ENCODE results near the gene CLEC10A. TPM values are rescaled to one million over a fixed set of nuclear protein-coding genes. Genes with fewer than 3 reads are reported as not detected.

The CLEC10A gene
- total and polyA plus RNA-seq, 2 experiments from 2014 or later = not detected

- no peaks in the 10 kb centered on the region for H3K36me3 ChIP-seq (ENCODE audit: low read depth)
- H3F3A ChIP-seq (ENCODE audit: insufficient read depth) = peaks cover under 1% of the 10 kb centered on the region; the same call in 1 of the 2 replicates
- H3K27me3 ChIP-seq (replicated peaks; ENCODE audit: insufficient read depth) = no peaks in the 10 kb centered on the region
- no peaks in the 10 kb centered on the region for H4K20me1 ChIP-seq (ENCODE audit: insufficient read depth)
- no peak for DNase-seq
- 78 to 82% methylated on average over 13 of the region's 13 CpGs for WGBS, 2 experiments (ENCODE audit: low coverage in 1 of 2, low lambda C conversion rate in 2 of 2, missing lambda C conversion rate in 2 of 2)
- H3K4me1 ChIP-seq (ENCODE audit: insufficient read depth) = no peaks in the 10 kb centered on the region
- no peaks in the 10 kb centered on the region for H3K9me2 ChIP-seq (ENCODE audit: insufficient read depth)
- no peaks in the 10 kb centered on the region for H3K79me2 ChIP-seq (ENCODE audit: insufficient read depth)
- H3K9ac ChIP-seq = no peak overlapping the region
- H2AFZ ChIP-seq = no peak overlapping the region
- no peak overlapping the region for H3K4me2 ChIP-seq (ENCODE audit: unreplicated experiment)
- no peak for TF ChIP-seq EZH2phosphoT487 (IDR thresholded peaks at IDR 0.05; ENCODE audit: insufficient read depth, low read depth)
- no peak for TF ChIP-seq EZH2 (IDR thresholded peaks at IDR 0.05; ENCODE audit: insufficient read depth, poor library complexity, severe bottlenecking)
- in situ Hi-C loops (cut with MboI) = no loop called here
- H3K9me3 ChIP-seq (ENCODE audit: low read depth) = no peaks in the 10 kb centered on the region
- no peak overlapping the region for H3K27ac ChIP-seq
- no peak overlapping the region for H3K4me3 ChIP-seq
These were observed 52.7 kb downstream of the CLEC10A start for GRCh38 chr17:7027335-7027734.

GRCh38 chr17:7026471-7027115, 53.5 kb downstream of the CLEC10A start:
- WGBS, 2 experiments (ENCODE audit: low coverage in 1 of 2, low lambda C conversion rate in 2 of 2, missing lambda C conversion rate in 2 of 2) = 87 to 92% methylated on average over 29 of the region's 29 CpGs
- Histone ChIP-seq H3K9me3 (ENCODE audit: low read depth) (no peaks in the 10 kb centered on the region), H3K36me3 (ENCODE audit: low read depth) (no peaks in the 10 kb centered on the region), H3F3A (ENCODE audit: insufficient read depth) (no peaks in the 10 kb centered on the region; the same call in 1 of the 2 replicates), H4K20me1 (ENCODE audit: insufficient read depth) (no peaks in the 10 kb centered on the region), H3K27ac (no peak overlapping the region), H3K9me2 (ENCODE audit: insufficient read depth) (no peaks in the 10 kb centered on the region), H2AFZ (no peak overlapping the region), H3K4me1 (ENCODE audit: insufficient read depth) (0 out of 2 replicates have a peak, but pooled peaks cover 2% of the 10 kb centered on the region), H3K4me2 (ENCODE audit: unreplicated experiment) (no peak overlapping the region), H3K4me3 (no peak overlapping the region), H3K79me2 (ENCODE audit: insufficient read depth) (no peaks in the 10 kb centered on the region), H3K9ac (no peak overlapping the region), H3K27me3 (replicated peaks; ENCODE audit: insufficient read depth) (no peaks in the 10 kb centered on the region)
- DNase-seq = no peak
- TF ChIP-seq EZH2 (IDR thresholded peaks at IDR 0.05; ENCODE audit: insufficient read depth, poor library complexity, severe bottlenecking) (no peak), EZH2phosphoT487 (IDR thresholded peaks at IDR 0.05; ENCODE audit: insufficient read depth, low read depth) (no peak)
- in situ Hi-C loops (cut with MboI) = no loop called here

DNA sequence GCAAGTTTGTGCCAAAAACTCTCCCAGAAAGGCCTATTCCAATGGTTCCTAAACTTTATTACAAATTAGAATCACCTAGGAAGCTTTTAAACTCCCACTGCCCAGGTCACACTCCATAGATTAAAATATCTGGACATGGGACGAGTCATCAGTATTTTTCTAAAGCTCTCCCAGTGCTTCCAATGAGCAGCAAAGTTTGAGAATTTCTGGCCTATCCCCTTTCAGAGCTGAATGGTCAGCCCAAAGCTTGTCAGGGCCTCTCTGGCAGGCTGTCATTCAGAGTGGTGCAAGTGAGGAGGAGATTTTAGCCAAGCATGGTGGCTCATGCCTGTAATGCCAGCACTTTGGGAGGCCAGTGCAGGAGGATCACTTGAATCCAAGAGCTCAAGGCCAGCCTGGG, 54.8 kb downstream of the CLEC10A start:
- Histone ChIP-seq H3K27me3 (replicated peaks; ENCODE audit: insufficient read depth) (no peaks in the 10 kb centered on the region), H2AFZ (no peak overlapping the region), H3K27ac (no peak overlapping the region), H3K9me3 (ENCODE audit: low read depth) (no peaks in the 10 kb centered on the region), H3K36me3 (ENCODE audit: low read depth) (no peaks in the 10 kb centered on the region), H3K4me3 (no peak overlapping the region), H3K9ac (no peak overlapping the region), H3F3A (ENCODE audit: insufficient read depth) (no peaks in the 10 kb centered on the region; the same call in 1 of the 2 replicates), H3K4me2 (ENCODE audit: unreplicated experiment) (no peak overlapping the region), H3K4me1 (ENCODE audit: insufficient read depth) (peaks cover 4% of the 10 kb centered on the region; the same call in 1 of the 2 replicates), H3K9me2 (ENCODE audit: insufficient read depth) (no peaks in the 10 kb centered on the region), H3K79me2 (ENCODE audit: insufficient read depth) (no peaks in the 10 kb centered on the region), H4K20me1 (ENCODE audit: insufficient read depth) (no peaks in the 10 kb centered on the region)
- no peak for TF ChIP-seq EZH2 (IDR thresholded peaks at IDR 0.05; ENCODE audit: insufficient read depth, poor library complexity, severe bottlenecking)
- no peak for TF ChIP-seq EZH2phosphoT487 (IDR thresholded peaks at IDR 0.05; ENCODE audit: insufficient read depth, low read depth)
- in situ Hi-C loops (cut with MboI) = no loop called here
- 50 to 69% methylated on average over 1 of the region's 1 CpG for WGBS, 2 experiments (ENCODE audit: low coverage in 1 of 2, low lambda C conversion rate in 2 of 2, missing lambda C conversion rate in 2 of 2)
- no peak for DNase-seq

Small RNAs within 50 kb of the gene (small RNA-seq; reads per million reads assigned to genes)
- not detected for gene AC120057.1 (ENCODE audit: low read depth, low replicate concordance)

Other genes with a start within 250 kb of the CLEC10A start
- gene TEKT1, start 248.5 kb downstream of the CLEC10A start, total RNA-seq (2014; rRNA removed; shearing (Covaris generic)) = not detected in 2 replicates
- not detected in 2 replicates for gene TEKT1, start 248.5 kb downstream of the CLEC10A start, polyA plus RNA-seq (2016; fragmentation: Nextera tagmentation; extraction: Ambion mirVana)
- gene ALOX12, start 84.2 kb downstream of the CLEC10A start, total RNA-seq (2014; rRNA removed; shearing (Covaris generic)) = not detected in 2 replicates
- 0.24 and 0.31 TPM in 2 replicates for gene ALOX12, start 84.2 kb downstream of the CLEC10A start, polyA plus RNA-seq (2016; fragmentation: Nextera tagmentation; extraction: Ambion mirVana)
- gene RNASEK, start 67.6 kb downstream of the CLEC10A start, total RNA-seq (2014; rRNA removed; shearing (Covaris generic)) = 130 and 211 TPM in 2 replicates
- 623 and 652 TPM in 2 replicates for gene RNASEK, start 67.6 kb downstream of the CLEC10A start, polyA plus RNA-seq (2016; fragmentation: Nextera tagmentation; extraction: Ambion mirVana)
- not detected in 2 replicates for gene BCL6B, start 57.2 kb downstream of the CLEC10A start, total RNA-seq (2014; rRNA removed; shearing (Covaris generic))
- gene BCL6B, start 57.2 kb downstream of the CLEC10A start, polyA plus RNA-seq (2016; fragmentation: Nextera tagmentation; extraction: Ambion mirVana) = not detected in 2 replicates
- gene SLC16A13, start 44.2 kb downstream of the CLEC10A start, total RNA-seq (2014; rRNA removed; shearing (Covaris generic)) = 0.25 TPM in 1 of 2 replicates, not detected in the other
- gene SLC16A13, start 44.2 kb downstream of the CLEC10A start, polyA plus RNA-seq (2016; fragmentation: Nextera tagmentation; extraction: Ambion mirVana) = 0.87 and 1.1 TPM in 2 replicates
- not detected in 2 replicates for gene SLC16A11, start 36.2 kb downstream of the CLEC10A start, total RNA-seq (2014; rRNA removed; shearing (Covaris generic))
- 0.30 TPM in 1 of 2 replicates, not detected in the other for gene SLC16A11, start 36.2 kb downstream of the CLEC10A start, polyA plus RNA-seq (2016; fragmentation: Nextera tagmentation; extraction: Ambion mirVana)
- gene ASGR2, start 34.6 kb upstream of the CLEC10A start, total RNA-seq (2014; rRNA removed; shearing (Covaris generic)) = not detected in 2 replicates
- gene ASGR2, start 34.6 kb upstream of the CLEC10A start, polyA plus RNA-seq (2016; fragmentation: Nextera tagmentation; extraction: Ambion mirVana) = not detected in 2 replicates
- gene ASGR1, start 99.1 kb upstream of the CLEC10A start, total RNA-seq (2014; rRNA removed; shearing (Covaris generic)) = 0.97 TPM in 1 of 2 replicates, not detected in the other
- 0.63 and 0.75 TPM in 2 replicates for gene ASGR1, start 99.1 kb upstream of the CLEC10A start, polyA plus RNA-seq (2016; fragmentation: Nextera tagmentation; extraction: Ambion mirVana)
- gene DLG4, start 139.6 kb upstream of the CLEC10A start, total RNA-seq (2014; rRNA removed; shearing (Covaris generic)) = 13.1 and 23.8 TPM in 2 replicates
- gene DLG4, start 139.6 kb upstream of the CLEC10A start, polyA plus RNA-seq (2016; fragmentation: Nextera tagmentation; extraction: Ambion mirVana) = 1.3 and 1.9 TPM in 2 replicates
- gene ACADVL, start 139.7 kb upstream of the CLEC10A start, total RNA-seq (2014; rRNA removed; shearing (Covaris generic)) = 453 and 600 TPM in 2 replicates
- 386 and 441 TPM in 2 replicates for gene ACADVL, start 139.7 kb upstream of the CLEC10A start, polyA plus RNA-seq (2016; fragmentation: Nextera tagmentation; extraction: Ambion mirVana)
- 41.2 and 45.8 TPM in 2 replicates for gene DVL2, start 154.3 kb upstream of the CLEC10A start, total RNA-seq (2014; rRNA removed; shearing (Covaris generic))
- 18.9 and 19.5 TPM in 2 replicates for gene DVL2, start 154.3 kb upstream of the CLEC10A start, polyA plus RNA-seq (2016; fragmentation: Nextera tagmentation; extraction: Ambion mirVana)
- gene PHF23, start 159.2 kb upstream of the CLEC10A start, total RNA-seq (2014; rRNA removed; shearing (Covaris generic)) = 32.0 and 42.6 TPM in 2 replicates
- gene PHF23, start 159.2 kb upstream of the CLEC10A start, polyA plus RNA-seq (2016; fragmentation: Nextera tagmentation; extraction: Ambion mirVana) = 40.7 and 45.6 TPM in 2 replicates
- 152 and 355 TPM in 2 replicates for gene GABARAP, start 162.2 kb upstream of the CLEC10A start, total RNA-seq (2014; rRNA removed; shearing (Covaris generic))
- gene GABARAP, start 162.2 kb upstream of the CLEC10A start, polyA plus RNA-seq (2016; fragmentation: Nextera tagmentation; extraction: Ambion mirVana) = 845 and 847 TPM in 2 replicates
- gene CTDNEP1, start 171.5 kb upstream of the CLEC10A start, total RNA-seq (2014; rRNA removed; shearing (Covaris generic)) = 38.9 and 63.2 TPM in 2 replicates
- gene CTDNEP1, start 171.5 kb upstream of the CLEC10A start, polyA plus RNA-seq (2016; fragmentation: Nextera tagmentation; extraction: Ambion mirVana) = 30.0 and 30.7 TPM in 2 replicates
- 25.9 and 32.9 TPM in 2 replicates for gene ELP5, start 172.0 kb upstream of the CLEC10A start, total RNA-seq (2014; rRNA removed; shearing (Covaris generic))
- 34.8 and 34.9 TPM in 2 replicates for gene ELP5, start 172.0 kb upstream of the CLEC10A start, polyA plus RNA-seq (2016; fragmentation: Nextera tagmentation; extraction: Ambion mirVana)
- gene CLDN7, start 182.2 kb upstream of the CLEC10A start, total RNA-seq (2014; rRNA removed; shearing (Covaris generic)) = 4.5 and 5.4 TPM in 2 replicates
- gene CLDN7, start 182.2 kb upstream of the CLEC10A start, polyA plus RNA-seq (2016; fragmentation: Nextera tagmentation; extraction: Ambion mirVana) = 1.7 and 2.3 TPM in 2 replicates
- not detected in 2 replicates for gene SLC2A4, start 201.5 kb upstream of the CLEC10A start, total RNA-seq (2014; rRNA removed; shearing (Covaris generic))
- 0.08 TPM in 1 of 2 replicates, not detected in the other for gene SLC2A4, start 201.5 kb upstream of the CLEC10A start, polyA plus RNA-seq (2016; fragmentation: Nextera tagmentation; extraction: Ambion mirVana)
- 0.22 TPM in 1 of 2 replicates, not detected in the other for gene YBX2, start 214.4 kb upstream of the CLEC10A start, total RNA-seq (2014; rRNA removed; shearing (Covaris generic))
- not detected in 2 replicates for gene YBX2, start 214.4 kb upstream of the CLEC10A start, polyA plus RNA-seq (2016; fragmentation: Nextera tagmentation; extraction: Ambion mirVana)
- 869 and 956 TPM in 2 replicates for gene EIF5A, start 227.4 kb upstream of the CLEC10A start, total RNA-seq (2014; rRNA removed; shearing (Covaris generic))
- 998 and 1,047 TPM in 2 replicates for gene EIF5A, start 227.4 kb upstream of the CLEC10A start, polyA plus RNA-seq (2016; fragmentation: Nextera tagmentation; extraction: Ambion mirVana)
- gene GPS2, start 235.1 kb upstream of the CLEC10A start, total RNA-seq (2014; rRNA removed; shearing (Covaris generic)) = 50.1 and 81.3 TPM in 2 replicates
- 53.8 and 59.4 TPM in 2 replicates for gene GPS2, start 235.1 kb upstream of the CLEC10A start, polyA plus RNA-seq (2016; fragmentation: Nextera tagmentation; extraction: Ambion mirVana)
- gene NEURL4, start 249.1 kb upstream of the CLEC10A start, total RNA-seq (2014; rRNA removed; shearing (Covaris generic)) = 12.8 and 20.1 TPM in 2 replicates
- gene NEURL4, start 249.1 kb upstream of the CLEC10A start, polyA plus RNA-seq (2016; fragmentation: Nextera tagmentation; extraction: Ambion mirVana) = 2.0 and 2.1 TPM in 2 replicates

All from GM23248 (cell line).